GM12875 (cell line): ENCODE measurements around the gene DRAM1.

Source experiments
- H3K4me3 ChIP-seq: one replicate; pipeline ENCODE4 v1.5.1; 2011; ENCODE audit warnings: low read depth, low read length, control low read depth
- CTCF ChIP-seq: IDR thresholded peaks from 2 replicates; pipeline ENCODE4 v1.5.1; 2011; ENCODE audit warnings: low read depth, mild to moderate bottlenecking, control low read depth, inconsistent platforms, low read length, moderate library complexity, borderline replicate concordance; ENCODE audit not compliant: insufficient read depth

DRAM1 gene

GRCh38 chr12:101942250-101942605 lies 64.8 kb downstream of the DRAM1 start:
- TF ChIP-seq CTCF, result no peak
- H3K4me3 ChIP-seq, result no peak overlapping the region

GRCh38 chr12:101945369-101946232 lies 68.2 kb downstream of the DRAM1 start:
- no peak for TF ChIP-seq CTCF
- H3K4me3 ChIP-seq, result no peak overlapping the region

- TF ChIP-seq CTCF, result no peak
- no peak overlapping the region for H3K4me3 ChIP-seq
Observed at GRCh38 chr12:101946233-101946611, 68.8 kb downstream of the DRAM1 start.

DNA sequence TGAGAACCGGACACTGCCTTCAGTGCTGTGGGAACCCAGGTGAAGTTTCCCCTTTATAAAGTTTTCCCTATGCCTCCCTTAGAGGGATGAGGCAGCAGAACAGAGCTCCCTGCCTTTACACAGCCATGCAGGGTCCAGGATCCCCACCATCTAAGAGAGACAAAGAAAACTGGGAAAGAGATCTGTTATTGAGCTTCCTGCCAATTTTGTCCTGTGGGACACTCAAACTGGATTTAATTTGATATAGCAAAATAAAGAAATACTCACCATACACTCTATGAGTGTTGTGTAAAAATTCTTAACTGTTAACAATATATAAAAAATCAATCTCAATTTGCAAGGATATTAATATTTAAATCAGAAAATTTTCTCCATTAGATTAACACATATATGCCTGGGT lies 69.9 kb downstream of the DRAM1 start:
- no peak overlapping the region for H3K4me3 ChIP-seq
- no peak for TF ChIP-seq CTCF

GRCh38 chr12:101948365-101948764 lies 71.0 kb downstream of the DRAM1 start:
- H3K4me3 ChIP-seq, result no peak overlapping the region
- no peak for TF ChIP-seq CTCF

DNA sequence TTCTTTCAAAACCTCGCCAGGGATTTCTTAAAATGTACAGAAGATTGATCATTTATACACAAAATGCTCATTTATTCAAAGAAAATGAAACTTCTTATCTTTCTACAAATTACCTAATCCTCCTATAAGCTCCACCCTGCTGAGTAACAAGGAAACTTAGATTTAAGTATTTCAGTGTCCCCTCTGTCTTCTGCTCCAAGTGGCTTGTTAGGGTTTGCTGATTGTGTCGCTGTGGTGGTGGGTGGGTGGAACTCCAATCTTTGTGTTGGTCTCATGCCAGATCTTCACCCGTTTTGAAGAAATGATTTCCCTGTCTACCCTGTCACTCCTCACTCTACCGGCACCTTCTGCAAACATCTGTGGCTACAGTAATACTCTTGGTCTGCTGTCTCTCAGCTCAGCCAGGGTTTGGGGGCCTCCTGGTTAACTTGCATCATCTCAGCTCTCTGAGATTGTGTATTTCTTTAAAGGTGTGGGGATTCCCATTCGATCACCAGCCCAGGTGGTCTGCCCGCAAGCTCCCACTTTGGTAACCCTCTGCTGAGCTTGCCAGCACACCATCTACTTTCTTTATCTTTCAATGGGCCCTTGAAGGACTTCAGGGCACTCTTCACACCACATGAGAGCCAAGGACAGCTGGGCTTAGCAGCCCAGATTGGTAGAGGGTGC lies 73.8 kb downstream of the DRAM1 start:
- H3K4me3 ChIP-seq, result no peak overlapping the region
- no peak for TF ChIP-seq CTCF

DNA sequence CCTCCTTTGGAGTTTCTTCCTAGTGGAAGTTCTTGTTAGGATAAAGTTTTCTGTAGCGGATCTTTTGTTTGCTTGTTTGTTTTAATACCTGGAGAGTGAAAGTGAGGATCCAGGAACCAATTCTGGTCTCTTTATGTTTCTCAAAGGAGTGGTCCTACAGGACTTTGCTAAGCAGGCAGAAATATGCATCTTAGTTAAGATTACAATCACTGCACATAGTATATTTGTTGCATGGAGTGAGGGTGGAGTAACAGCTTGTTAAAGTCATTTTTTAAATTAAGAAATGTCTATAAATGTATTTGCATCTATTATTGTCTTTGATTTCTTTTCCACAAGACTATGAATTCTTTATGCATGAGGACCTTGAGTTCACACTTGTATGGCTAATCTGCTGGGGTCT lies 76.7 kb downstream of the DRAM1 start:
- no peak for TF ChIP-seq CTCF
- H3K4me3 ChIP-seq, result no peak overlapping the region
